ENCODE results near the gene CCM2L.

CCM2L gene

GRCh38 chr20:31991339-31991705 is 18.9 kb upstream of the CCM2L start:
- no peak overlapping the region for H3K27ac ChIP-seq
- no peak for DNase-seq (ENCODE audit: low read depth, low spot score)

GRCh38 chr20:31992086-31992485 is 18.2 kb upstream of the CCM2L start:
- no peak overlapping the region for H3K27ac ChIP-seq
- DNase-seq (ENCODE audit: low read depth, low spot score), result no peak

- DNase-seq (ENCODE audit: low read depth, low spot score), result no peak
- H3K27ac ChIP-seq, result no peak overlapping the region
Observed at GRCh38 chr20:31996996-31997395, 13.2 kb upstream of the CCM2L start.

- no peak for DNase-seq (ENCODE audit: low read depth, low spot score)
- H3K27ac ChIP-seq, result no peak overlapping the region
Observed at GRCh38 chr20:31998246-31998645, 12.0 kb upstream of the CCM2L start.

- DNase-seq (ENCODE audit: low read depth, low spot score), result no peak
- no peak overlapping the region for H3K27ac ChIP-seq
Observed at GRCh38 chr20:32003325-32003724, 6.9 kb upstream of the CCM2L start.

GRCh38 chr20:32004963-32005362 is 5.3 kb upstream of the CCM2L start:
- no peak for DNase-seq (ENCODE audit: low read depth, low spot score)

GRCh38 chr20:32006053-32006452 is 4.2 kb upstream of the CCM2L start:
- H3K27ac ChIP-seq, result no peak overlapping the region
- DNase-seq (ENCODE audit: low read depth, low spot score), result no peak

More at GRCh38 chr20:32004963-32005362, 5.3 kb upstream of the CCM2L start:
- no peak overlapping the region for H3K27ac ChIP-seq

- H3K27ac ChIP-seq, result no peak overlapping the region
- DNase-seq (ENCODE audit: low read depth, low spot score), result no peak
Observed at GRCh38 chr20:32006841-32007786, 3.1 kb upstream of the CCM2L start.

GRCh38 chr20:32007787-32008616 is 2.2 kb upstream of the CCM2L start:
- DNase-seq (ENCODE audit: low read depth, low spot score), result no peak
- no peak overlapping the region for H3K27ac ChIP-seq

- no peak overlapping the region for H3K27ac ChIP-seq
- no peak for DNase-seq (ENCODE audit: low read depth, low spot score)
Observed at GRCh38 chr20:32009564-32009963, 674 bp upstream of the CCM2L start.

GRCh38 chr20:32010666-32011065 is 428 bp downstream of the CCM2L start:
- DNase-seq (ENCODE audit: low read depth, low spot score), result no peak
- no peak overlapping the region for H3K27ac ChIP-seq

- no peak for DNase-seq (ENCODE audit: low read depth, low spot score)
- H3K27ac ChIP-seq, result no peak overlapping the region
Observed at GRCh38 chr20:32012159-32012688, 2.0 kb downstream of the CCM2L start.

- no peak for DNase-seq (ENCODE audit: low read depth, low spot score)
- no peak overlapping the region for H3K27ac ChIP-seq
Observed at GRCh38 chr20:32013326-32013725, 3.1 kb downstream of the CCM2L start.

GRCh38 chr20:32017711-32018251 is 7.5 kb downstream of the CCM2L start:
- DNase-seq (ENCODE audit: low read depth, low spot score), result no peak
- H3K27ac ChIP-seq, result no peak overlapping the region

GRCh38 chr20:32018269-32019155 is 8.3 kb downstream of the CCM2L start:
- DNase-seq (ENCODE audit: low read depth, low spot score), result no peak
- no peak overlapping the region for H3K27ac ChIP-seq

GRCh38 chr20:32019156-32019510 is 8.9 kb downstream of the CCM2L start:
- no peak overlapping the region for H3K27ac ChIP-seq
- no peak for DNase-seq (ENCODE audit: low read depth, low spot score)

- DNase-seq (ENCODE audit: low read depth, low spot score), result no peak
- no peak overlapping the region for H3K27ac ChIP-seq
Observed at GRCh38 chr20:32019563-32020463, 9.6 kb downstream of the CCM2L start.

- H3K27ac ChIP-seq, result no peak overlapping the region
- DNase-seq (ENCODE audit: low read depth, low spot score), result no peak
Observed at GRCh38 chr20:32021091-32021490, 10.9 kb downstream of the CCM2L start.

Data from epithelial cell of prostate (primary cell).